Measurements from ENCODE around the gene PPP2R1B. TPM values are rescaled to one million over a fixed set of nuclear protein-coding genes. Genes with fewer than 3 reads are reported as not detected.

PPP2R1B gene
- total and polyA plus RNA-seq, 8 donors: 5.5 to 71.2 (median 24.8) TPM

- 83 to 97% (median 95%) methylated on average over 7 of the region's 7 CpGs for WGBS, 5 donors
- H3K9me3 ChIP-seq: no peaks in the 10 kb centered on the region
- intact Hi-C loops (cut with DNase I; ENCODE audit: low total_unique reads): no loop called here
- peaks cover 0 to 9% (median 4%) of the 10 kb centered on the region in 4 donors for H3K4me1 ChIP-seq
- no peak overlapping the region for H3K4me3 ChIP-seq
- no peaks in the 10 kb centered on the region for H3K27me3 ChIP-seq
- TF ChIP-seq EP300 (IDR thresholded peaks at IDR 0.05): no peak
- TF ChIP-seq CTCF (IDR thresholded peaks at IDR 0.05): no peak
- no peak for TF ChIP-seq POLR2A (IDR thresholded peaks at IDR 0.05)
- TF ChIP-seq POLR2AphosphoS5 (IDR thresholded peaks at IDR 0.05): no peak
- peaks cover 8 to 44% (median 27%) of the 10 kb centered on the region in 4 donors for H3K36me3 ChIP-seq
- no peak overlapping the region for H3K27ac ChIP-seq
- DNase-seq: peak in 1 of 2 donors; percentile 28
These were observed 78.2 kb downstream of the PPP2R1B start for GRCh38 chr11:111688013-111688412.

GRCh38 chr11:111684251-111684650 is 81.9 kb downstream of the PPP2R1B start:
- Histone ChIP-seq H3K27ac (no peak overlapping the region), H3K36me3 (peaks cover 8 to 25% (median 20%) of the 10 kb centered on the region in 4 donors), H3K27me3 (no peaks in the 10 kb centered on the region), H3K4me3 (no peak overlapping the region), H3K4me1 (no peaks in the 10 kb centered on the region), H3K9me3 (no peaks in the 10 kb centered on the region)
- intact Hi-C loops (cut with DNase I; ENCODE audit: low total_unique reads): no loop called here
- TF ChIP-seq EP300 (IDR thresholded peaks at IDR 0.05) (no peak), CTCF (IDR thresholded peaks at IDR 0.05) (no peak), POLR2AphosphoS5 (IDR thresholded peaks at IDR 0.05) (no peak), POLR2A (IDR thresholded peaks at IDR 0.05) (no peak)
- 86 to 95% (median 92%) methylated on average over 2 of the region's 2 CpGs for WGBS, 5 donors
- DNase-seq: no peak

- Histone ChIP-seq H3K9me3 (no peaks in the 10 kb centered on the region), H3K27me3 (no peaks in the 10 kb centered on the region), H3K4me3 (no peak overlapping the region), H3K36me3 (peaks cover 8 to 21% (median 15%) of the 10 kb centered on the region in 4 donors), H3K27ac (no peak overlapping the region), H3K4me1 (no peaks in the 10 kb centered on the region)
- TF ChIP-seq POLR2A (IDR thresholded peaks at IDR 0.05) (no peak), CTCF (IDR thresholded peaks at IDR 0.05) (no peak), EP300 (IDR thresholded peaks at IDR 0.05) (no peak), POLR2AphosphoS5 (IDR thresholded peaks at IDR 0.05) (no peak)
- no peak for DNase-seq
- intact Hi-C loops (cut with DNase I; ENCODE audit: low total_unique reads): no loop called here
- WGBS, 5 donors: 82 to 92% (median 84%) methylated on average over 3 of the region's 3 CpGs
These were observed 82.4 kb downstream of the PPP2R1B start for GRCh38 chr11:111683806-111684205.

- TF ChIP-seq POLR2AphosphoS5 (IDR thresholded peaks at IDR 0.05) (no peak), EP300 (IDR thresholded peaks at IDR 0.05) (no peak), POLR2A (IDR thresholded peaks at IDR 0.05) (no peak), CTCF (IDR thresholded peaks at IDR 0.05) (no peak)
- DNase-seq: no peak
- Histone ChIP-seq H3K4me1 (peaks cover 0 to 14% (median 0%) of the 10 kb centered on the region in 4 donors), H3K27me3 (no peaks in the 10 kb centered on the region), H3K27ac (no peak overlapping the region), H3K4me3 (no peak overlapping the region), H3K36me3 (peaks cover 0 to 13% (median 6%) of the 10 kb centered on the region in 4 donors), H3K9me3 (no peaks in the 10 kb centered on the region)
- intact Hi-C loops (cut with DNase I; ENCODE audit: low total_unique reads): no loop called here
- WGBS, 5 donors: 96 to 99% (median 96%) methylated on average over 3 of the region's 3 CpGs
These were observed 85.6 kb downstream of the PPP2R1B start for GRCh38 chr11:111680486-111681175.

Other genes with a start within 250 kb of the PPP2R1B start
- gene LAYN, start 225.7 kb downstream of the PPP2R1B start, total RNA-seq: 10 to 100 TPM in 3 of 5 donors, 1 to 10 TPM in 1, under 1 TPM in 1; 0.87 to 54.0 (median 23.5) TPM
- gene LAYN, start 225.7 kb downstream of the PPP2R1B start, polyA plus RNA-seq: 1 to 10 TPM; 2.4 to 3.3 (median 2.6) TPM
- gene SIK2, start 163.9 kb downstream of the PPP2R1B start, total RNA-seq: 10 to 100 TPM in 4 of 5 donors, 1 to 10 TPM in 1; 5.5 to 86.9 (median 41.7) TPM
- gene SIK2, start 163.9 kb downstream of the PPP2R1B start, polyA plus RNA-seq: 10 to 100 TPM in 1 of 3 donors, 1 to 10 TPM in 2; 6.0 to 10.6 (median 8.9) TPM
- 10 to 100 TPM; 19.7 to 53.7 (median 32.4) TPM for gene ALG9, start 105.2 kb upstream of the PPP2R1B start, total RNA-seq
- gene ALG9, start 105.2 kb upstream of the PPP2R1B start, polyA plus RNA-seq: 10 to 100 TPM; 11.9 to 29.2 (median 13.0) TPM
- gene FDXACB1, start 112.8 kb upstream of the PPP2R1B start, total RNA-seq: 1 to 10 TPM in 2 of 5 donors, under 1 TPM in 1, not detected in 2; 0.29 to 4.3 (median 2.2) TPM
- gene FDXACB1, start 112.8 kb upstream of the PPP2R1B start, polyA plus RNA-seq: 1 to 10 TPM in 2 of 3 donors, under 1 TPM in 1; 0.95 to 1.7 (median 1.4) TPM
- 10 to 100 TPM in 1 of 5 donors, 1 to 10 TPM in 3, not detected in 1; 3.9 to 51.9 (median 5.3) TPM for gene CFAP68, start 113.2 kb upstream of the PPP2R1B start, total RNA-seq
- gene CFAP68, start 113.2 kb upstream of the PPP2R1B start, polyA plus RNA-seq: 10 to 100 TPM; 40.2 to 50.7 (median 40.7) TPM
- gene CRYAB, start 145.4 kb upstream of the PPP2R1B start, total RNA-seq: 100 to 1,000 TPM in 2 of 5 donors, 10 to 100 TPM in 3; 28.4 to 207 (median 47.3) TPM
- gene CRYAB, start 145.4 kb upstream of the PPP2R1B start, polyA plus RNA-seq: 100 to 1,000 TPM in 1 of 3 donors, 10 to 100 TPM in 2; 75.6 to 122 (median 85.7) TPM
- gene HSPB2, start 146.3 kb upstream of the PPP2R1B start, total RNA-seq: under 1 TPM in 1 of 5 donors, not detected in 4; 0.37 TPM
- 1 to 10 TPM; 2.0 to 5.1 (median 4.0) TPM for gene HSPB2, start 146.3 kb upstream of the PPP2R1B start, polyA plus RNA-seq
- 10 to 100 TPM in 2 of 5 donors, 1 to 10 TPM in 2, not detected in 1; 3.9 to 18.7 (median 12.5) TPM for gene C11orf52, start 152.5 kb upstream of the PPP2R1B start, total RNA-seq
- 10 to 100 TPM; 28.0 to 43.4 (median 35.0) TPM for gene C11orf52, start 152.5 kb upstream of the PPP2R1B start, polyA plus RNA-seq
- 100 to 1,000 TPM in 1 of 5 donors, 10 to 100 TPM in 4; 19.1 to 128 (median 60.4) TPM for gene DIXDC1, start 171.0 kb upstream of the PPP2R1B start, total RNA-seq
- 10 to 100 TPM in 2 of 3 donors, 1 to 10 TPM in 1; 6.2 to 15.6 (median 11.3) TPM for gene DIXDC1, start 171.0 kb upstream of the PPP2R1B start, polyA plus RNA-seq

All from stomach (tissue), 9 donors.